ENCODE results near the gene AGRN.
"Not testable (repeated sequence)": the region's sequence is repeated elsewhere in the genome, so short reads cannot be mapped to it uniquely, and the experiment has no call there.

AGRN gene

GRCh38 chr1:1069056-1069710 lies 49.3 kb downstream of the AGRN start:
- no peaks in the 10 kb centered on the region for H3K9me3 ChIP-seq (ENCODE audit: control insufficient read depth, insufficient read depth, low read length)
- H3K9ac ChIP-seq (ENCODE audit: low read depth, low read length): peak overlapping the region; percentile 44; the same call in 1 of the 2 replicates
- H3K36me3 ChIP-seq (ENCODE audit: insufficient read depth, low read length): no peaks in the 10 kb centered on the region
- peaks cover 7% of the 10 kb centered on the region; the same call in 1 of the 2 replicates for H3K4me1 ChIP-seq (ENCODE audit: insufficient read depth, low read length)

- Histone ChIP-seq H3K9ac (ENCODE audit: low read depth, low read length) (peak overlapping the region; percentile 44; the same call in 1 of the 2 replicates), H3K36me3 (ENCODE audit: insufficient read depth, low read length) (no peaks in the 10 kb centered on the region), H3K9me3 (ENCODE audit: control insufficient read depth, insufficient read depth, low read length) (no peaks in the 10 kb centered on the region), H3K4me1 (ENCODE audit: insufficient read depth, low read length) (peaks cover 7% of the 10 kb centered on the region; the same call in 1 of the 2 replicates)
These were observed 50.1 kb downstream of the AGRN start for GRCh38 chr1:1069711-1070676.

- H3K9ac ChIP-seq (ENCODE audit: low read depth, low read length): no peak overlapping the region
- no peaks in the 10 kb centered on the region for H3K9me3 ChIP-seq (ENCODE audit: control insufficient read depth, insufficient read depth, low read length)
- no peaks in the 10 kb centered on the region for H3K36me3 ChIP-seq (ENCODE audit: insufficient read depth, low read length)
- peaks cover 7% of the 10 kb centered on the region; the same call in 1 of the 2 replicates for H3K4me1 ChIP-seq (ENCODE audit: insufficient read depth, low read length)
These were observed 51.8 kb downstream of the AGRN start for GRCh38 chr1:1071486-1072298.

GRCh38 chr1:1072299-1072848 lies 52.5 kb downstream of the AGRN start:
- no peaks in the 10 kb centered on the region for H3K9me3 ChIP-seq (ENCODE audit: control insufficient read depth, insufficient read depth, low read length)
- peaks cover 7% of the 10 kb centered on the region; the same call in 1 of the 2 replicates for H3K4me1 ChIP-seq (ENCODE audit: insufficient read depth, low read length)
- no peaks in the 10 kb centered on the region for H3K36me3 ChIP-seq (ENCODE audit: insufficient read depth, low read length)
- no peak overlapping the region for H3K9ac ChIP-seq (ENCODE audit: low read depth, low read length)

- Histone ChIP-seq H3K36me3 (ENCODE audit: insufficient read depth, low read length) (no peaks in the 10 kb centered on the region), H3K9me3 (ENCODE audit: control insufficient read depth, insufficient read depth, low read length) (no peaks in the 10 kb centered on the region), H3K9ac (ENCODE audit: low read depth, low read length) (no peak overlapping the region), H3K4me1 (ENCODE audit: insufficient read depth, low read length) (peaks cover 7% of the 10 kb centered on the region; the same call in 1 of the 2 replicates)
These were observed 53.2 kb downstream of the AGRN start for GRCh38 chr1:1072849-1073742.

- no peak within 1 kb of the TSS for H3K9ac ChIP-seq (ENCODE audit: low read depth, low read length)
- peaks cover 7% of the 10 kb centered on the region; the same call in 1 of the 2 replicates for H3K4me1 ChIP-seq (ENCODE audit: insufficient read depth, low read length)
- H3K36me3 ChIP-seq (ENCODE audit: insufficient read depth, low read length): no peaks in the 10 kb centered on the region
- H3K9me3 ChIP-seq (ENCODE audit: control insufficient read depth, insufficient read depth, low read length): no peaks in the 10 kb centered on the region
These were observed 54.0 kb downstream of the AGRN start, which contains the start of gene RNF223 for GRCh38 chr1:1073743-1074587. Gene RNF223, minus strand, starts transcription at chr1:1074306. Its CDS starts 1,740 bp downstream, at chr1:1072566.

GRCh38 chr1:1074631-1075147 lies 54.8 kb downstream of the AGRN start:
- Histone ChIP-seq H3K36me3 (ENCODE audit: insufficient read depth, low read length) (no peaks in the 10 kb centered on the region), H3K4me1 (ENCODE audit: insufficient read depth, low read length) (peaks cover 7% of the 10 kb centered on the region; the same call in 1 of the 2 replicates), H3K9me3 (ENCODE audit: control insufficient read depth, insufficient read depth, low read length) (no peaks in the 10 kb centered on the region), H3K9ac (ENCODE audit: low read depth, low read length) (no peak overlapping the region)

GRCh38 chr1:1075148-1075935 lies 55.4 kb downstream of the AGRN start:
- Histone ChIP-seq H3K36me3 (ENCODE audit: insufficient read depth, low read length) (no peaks in the 10 kb centered on the region), H3K9ac (ENCODE audit: low read depth, low read length) (no peak overlapping the region), H3K9me3 (ENCODE audit: control insufficient read depth, insufficient read depth, low read length) (no peaks in the 10 kb centered on the region), H3K4me1 (ENCODE audit: insufficient read depth, low read length) (peaks cover 4% of the 10 kb centered on the region; the same call in 1 of the 2 replicates)

- not testable (repeated sequence) for H3K9me3 ChIP-seq (ENCODE audit: control insufficient read depth, insufficient read depth, low read length); H3K4me1 ChIP-seq (ENCODE audit: insufficient read depth, low read length); H3K36me3 ChIP-seq (ENCODE audit: insufficient read depth, low read length); H3K9ac ChIP-seq (ENCODE audit: low read depth, low read length)
These were observed 57.5 kb downstream of the AGRN start for GRCh38 chr1:1077396-1077795.

- Histone ChIP-seq H3K9ac (ENCODE audit: low read depth, low read length) (peak overlapping the region; percentile 41), H3K9me3 (ENCODE audit: control insufficient read depth, insufficient read depth, low read length) (no peaks in the 10 kb centered on the region), H3K4me1 (ENCODE audit: insufficient read depth, low read length) (no peaks in the 10 kb centered on the region; the same call in 1 of the 2 replicates), H3K36me3 (ENCODE audit: insufficient read depth, low read length) (no peaks in the 10 kb centered on the region)
These were observed 59.6 kb downstream of the AGRN start for GRCh38 chr1:1079408-1080121.

GRCh38 chr1:1080122-1080757 lies 60.3 kb downstream of the AGRN start:
- Histone ChIP-seq H3K36me3 (ENCODE audit: insufficient read depth, low read length) (no peaks in the 10 kb centered on the region), H3K4me1 (ENCODE audit: insufficient read depth, low read length) (no peaks in the 10 kb centered on the region; the same call in 1 of the 2 replicates), H3K9me3 (ENCODE audit: control insufficient read depth, insufficient read depth, low read length) (no peaks in the 10 kb centered on the region), H3K9ac (ENCODE audit: low read depth, low read length) (peak overlapping the region; percentile 41; the same call in 1 of the 2 replicates)
